Measurements from ENCODE around the gene EPHB1.
"Not testable (repeated sequence)": the region's sequence is repeated elsewhere in the genome, so short reads cannot be mapped to it uniquely, and the experiment has no call there.

EPHB1 gene

DNA sequence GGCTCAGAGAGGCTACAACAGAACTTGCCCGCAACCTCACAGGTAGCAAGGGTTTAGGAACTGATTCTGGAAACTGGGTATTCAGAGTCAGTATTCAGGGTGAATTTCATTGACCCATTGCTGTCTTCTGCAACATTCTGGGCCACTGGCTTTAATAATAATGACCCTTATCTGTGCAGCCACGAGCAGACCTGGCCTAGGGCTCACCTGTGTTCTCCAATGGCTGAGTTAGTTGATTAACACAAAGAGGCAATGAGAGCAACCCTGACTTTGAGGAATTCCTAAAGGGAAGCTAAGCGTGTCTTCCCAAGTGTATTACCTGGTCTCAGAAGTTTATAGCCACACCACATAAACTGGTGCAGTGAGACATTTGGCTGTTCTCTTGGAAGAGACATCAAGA lies 289.9 kb downstream of the EPHB1 start:
- DNase-seq (ENCODE audit: low spot score), result no peak

DNA sequence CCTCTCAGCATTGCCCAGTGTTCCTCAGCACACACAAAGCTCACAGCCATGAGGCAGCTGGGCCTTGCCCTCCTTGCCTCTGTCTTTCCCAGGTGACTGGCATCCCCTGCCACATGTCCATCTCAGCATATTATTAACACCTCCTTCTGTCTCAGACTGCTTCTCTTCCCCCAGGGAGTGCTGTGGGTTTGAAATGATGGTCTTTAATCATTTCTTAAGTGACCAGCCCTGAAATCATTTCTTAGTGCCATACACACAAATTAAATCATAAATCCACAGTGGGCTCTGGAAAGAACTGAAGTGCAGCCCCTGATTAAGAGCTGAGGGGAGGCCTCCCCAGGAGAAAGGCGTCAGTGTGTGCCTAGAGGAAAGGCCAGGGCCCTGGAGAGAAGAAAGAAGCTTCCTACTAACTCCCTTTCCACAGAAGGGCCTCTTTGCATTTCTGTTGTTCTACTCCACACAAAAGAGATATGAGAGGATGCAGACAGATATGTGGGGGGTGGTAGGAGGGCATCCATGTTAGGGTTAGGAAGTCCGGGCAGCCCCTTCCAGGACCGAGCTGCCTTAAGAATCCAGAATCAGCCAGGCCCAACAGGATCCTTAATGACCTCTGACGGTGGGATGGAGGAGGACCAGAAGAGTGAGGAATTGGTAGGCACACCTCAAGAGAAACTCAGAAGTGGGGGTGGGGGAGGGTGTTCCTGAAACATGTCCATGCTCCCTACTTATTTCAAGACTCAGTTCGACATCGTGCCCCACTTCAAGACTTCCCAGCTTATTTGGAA lies 290.8 kb downstream of the EPHB1 start:
- no peak for DNase-seq (ENCODE audit: low spot score)

DNA sequence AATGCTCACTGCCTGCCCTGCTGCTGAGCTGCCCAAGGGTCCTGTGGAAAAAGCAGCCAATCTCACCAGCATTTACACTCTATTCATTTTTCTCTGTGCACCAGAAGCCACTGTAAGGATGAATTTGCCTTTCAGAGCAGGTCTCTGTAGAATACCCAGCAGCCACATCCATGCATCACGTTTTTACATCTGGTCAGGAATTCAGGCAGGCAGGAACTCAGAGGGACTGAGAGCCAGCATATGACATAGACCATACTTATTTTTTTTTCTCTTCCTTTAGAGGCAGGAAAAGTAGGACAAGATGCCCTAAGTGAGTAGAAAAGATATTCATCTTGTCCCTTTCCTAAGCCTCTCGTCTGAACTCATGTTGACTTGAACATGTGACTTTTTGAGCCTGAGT lies 292.7 kb downstream of the EPHB1 start:
- DNase-seq (ENCODE audit: low spot score), result no peak

DNA sequence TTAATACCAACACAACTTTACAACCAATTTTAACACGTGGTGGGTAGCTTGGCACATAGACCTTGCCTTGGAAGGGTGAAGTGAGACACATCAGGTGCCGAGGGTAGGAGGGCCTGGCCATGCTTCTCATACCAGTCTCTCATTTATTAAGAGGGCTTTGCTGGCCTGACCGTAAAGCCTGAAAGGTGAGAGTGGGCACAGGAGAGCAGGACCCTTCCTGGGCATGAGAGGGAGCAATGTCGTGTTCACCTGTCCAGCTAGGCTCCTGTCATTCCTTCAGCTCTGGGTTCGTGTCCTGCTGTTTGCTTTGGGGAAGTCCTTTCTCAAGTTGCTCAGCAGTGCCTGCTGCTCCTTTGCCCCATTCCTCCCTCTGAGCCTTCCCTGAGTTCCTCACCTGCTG lies 294.4 kb downstream of the EPHB1 start:
- no peak for DNase-seq (ENCODE audit: low spot score)

DNA sequence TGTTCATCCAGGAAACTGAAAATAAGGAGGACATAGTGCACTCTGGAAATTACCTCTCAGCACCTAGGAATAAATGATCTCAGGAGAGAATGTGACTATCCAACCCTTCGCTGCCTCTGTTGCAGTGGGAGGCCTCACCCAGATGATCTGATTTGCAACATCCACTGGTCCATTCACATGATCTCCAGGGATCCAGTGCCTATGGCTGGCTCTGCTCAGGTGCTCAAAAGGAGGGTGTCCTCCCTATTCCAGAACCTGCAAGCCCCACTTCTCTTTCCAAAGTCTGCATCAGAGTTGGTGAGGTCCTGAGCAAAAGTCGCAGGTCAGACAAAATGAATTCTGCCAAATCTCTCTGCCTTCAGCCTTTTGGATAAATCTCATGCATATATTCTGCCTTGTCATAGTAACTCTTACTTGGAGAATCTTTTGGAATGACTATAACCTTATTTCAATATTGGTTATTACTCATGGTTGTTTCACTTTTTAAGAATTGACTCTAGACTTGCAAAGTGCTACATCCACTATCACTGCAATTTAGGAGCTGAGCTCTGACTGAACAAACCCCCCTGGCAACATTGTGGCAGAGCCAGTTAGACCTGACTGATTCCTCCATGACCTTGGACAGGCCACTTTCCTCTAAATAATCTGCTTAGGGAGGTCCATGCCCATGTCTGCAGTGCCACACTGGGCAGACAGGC lies 295.1 kb downstream of the EPHB1 start:
- DNase-seq (ENCODE audit: low spot score), result no peak

DNA sequence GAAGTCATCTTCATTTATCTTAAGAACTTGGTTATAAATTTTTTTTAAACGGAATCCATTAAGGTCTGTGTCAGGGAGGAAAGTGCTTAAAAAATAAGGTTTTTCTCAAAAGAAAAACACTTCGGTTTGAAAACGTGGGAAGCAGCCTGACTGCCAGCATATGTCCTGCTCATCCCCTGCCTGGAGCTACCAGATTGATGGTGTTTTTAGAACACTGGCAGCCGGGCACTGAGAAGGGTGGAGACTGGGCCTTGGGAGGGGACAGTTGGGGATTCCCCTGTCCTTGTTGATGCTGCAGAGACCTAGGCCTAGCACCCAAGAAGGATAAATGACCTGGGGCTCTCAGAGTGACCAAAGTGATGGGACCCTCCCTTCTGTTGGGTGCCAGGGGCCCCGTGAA lies 296.9 kb downstream of the EPHB1 start:
- no peak for DNase-seq (ENCODE audit: low spot score)

DNA sequence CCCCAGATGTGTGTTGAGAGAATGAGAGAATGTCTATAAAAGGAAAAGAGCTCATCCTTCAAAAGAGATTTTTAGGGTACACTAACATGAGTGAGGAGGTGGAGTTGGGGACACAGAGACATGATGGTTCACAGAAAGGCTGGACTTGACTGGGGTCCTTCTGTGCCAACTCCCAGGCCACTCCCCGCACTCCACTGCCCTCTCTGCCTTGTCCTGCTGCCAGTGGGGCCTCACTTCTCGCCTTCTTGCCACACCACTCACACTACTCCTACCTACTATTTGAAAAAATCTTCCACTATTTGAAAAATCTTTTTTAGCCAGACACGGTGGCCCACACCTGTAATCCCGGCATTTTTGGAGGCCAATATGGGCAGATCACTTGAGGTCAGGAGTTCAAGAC lies 298.1 kb downstream of the EPHB1 start:
- DNase-seq (ENCODE audit: low spot score), result no peak

DNA sequence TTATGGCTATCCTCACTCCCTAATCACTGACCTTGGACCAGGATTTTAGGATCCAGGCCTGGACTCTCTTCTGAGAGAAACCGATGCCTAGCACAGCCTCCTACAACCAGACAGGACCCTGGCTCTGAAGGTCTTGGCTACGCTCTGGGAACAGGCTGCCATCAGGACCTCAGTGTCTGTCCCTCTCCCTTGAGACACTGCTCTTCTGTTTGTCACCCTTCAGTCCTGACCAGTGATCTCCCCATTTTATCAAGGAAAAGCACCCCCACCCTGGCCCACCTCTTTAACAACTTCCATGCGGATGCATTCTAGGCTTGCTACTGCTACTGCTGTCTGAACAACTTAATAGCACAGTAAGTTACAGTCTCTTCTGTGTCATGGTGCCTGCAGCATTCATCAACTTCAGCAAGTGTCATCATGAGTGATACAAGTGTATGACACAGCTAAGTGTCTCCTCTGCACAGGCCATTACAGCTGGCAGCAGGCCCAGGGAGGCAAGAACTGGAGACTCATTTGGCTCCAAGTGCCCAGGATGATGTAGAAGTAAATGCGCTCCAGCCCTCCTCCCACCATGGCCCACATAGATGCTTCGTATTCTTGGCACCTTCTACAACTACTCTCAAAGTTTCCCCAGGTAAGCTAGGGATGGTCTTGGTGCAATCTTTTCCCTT lies 302.4 kb downstream of the EPHB1 start:
- no peak for DNase-seq (ENCODE audit: low spot score)

DNA sequence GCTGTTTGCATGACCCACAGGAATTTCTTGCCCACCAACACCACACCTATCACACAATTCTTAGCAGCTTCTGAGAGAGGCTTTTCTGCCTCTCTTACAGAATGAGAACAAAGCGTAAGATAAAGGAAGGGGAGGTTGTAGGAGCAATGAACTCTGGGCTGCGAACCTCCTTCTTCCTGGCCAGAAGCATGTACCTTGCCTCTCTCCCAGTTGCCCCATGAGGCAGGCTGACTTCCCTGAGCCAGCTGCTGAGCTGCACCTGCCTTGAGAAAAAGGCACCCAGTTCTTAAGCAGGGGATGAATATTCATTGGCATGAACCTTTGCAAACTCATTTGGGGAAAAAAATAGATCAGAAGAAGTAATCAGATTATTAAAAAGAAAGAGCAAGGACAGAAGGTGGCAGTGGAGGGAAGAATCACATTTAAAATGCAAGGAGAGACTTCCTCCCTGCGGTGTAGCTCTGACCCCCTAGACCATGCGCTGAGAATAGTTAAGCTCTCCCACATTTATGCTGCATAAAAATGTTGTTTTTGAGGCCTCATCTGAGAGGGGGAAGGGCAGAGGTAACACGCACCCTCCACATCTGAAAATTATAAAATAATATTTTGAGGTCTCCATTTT lies 304.8 kb downstream of the EPHB1 start:
- no peak for DNase-seq (ENCODE audit: low spot score)

DNA sequence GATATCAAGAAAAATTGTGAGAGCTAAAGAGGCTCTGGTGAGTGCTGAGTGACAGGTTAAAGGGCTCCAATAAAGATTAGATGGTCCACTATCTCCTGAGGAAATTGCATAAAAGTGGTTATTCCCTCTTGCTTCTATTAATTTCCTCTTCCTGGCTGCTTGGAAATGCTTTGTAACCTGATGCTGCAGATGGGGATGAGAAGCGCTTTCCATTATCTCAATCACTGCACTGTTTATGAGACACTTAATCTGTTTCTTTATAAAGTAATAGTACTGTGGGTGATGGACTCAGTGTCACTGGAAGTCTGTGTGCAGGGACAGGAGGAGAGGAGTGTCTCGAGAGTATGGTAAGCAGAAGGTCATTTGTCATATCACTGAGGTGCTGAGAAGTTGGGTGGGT lies 305.3 kb downstream of the EPHB1 start:
- no peak for DNase-seq (ENCODE audit: low spot score)

DNA sequence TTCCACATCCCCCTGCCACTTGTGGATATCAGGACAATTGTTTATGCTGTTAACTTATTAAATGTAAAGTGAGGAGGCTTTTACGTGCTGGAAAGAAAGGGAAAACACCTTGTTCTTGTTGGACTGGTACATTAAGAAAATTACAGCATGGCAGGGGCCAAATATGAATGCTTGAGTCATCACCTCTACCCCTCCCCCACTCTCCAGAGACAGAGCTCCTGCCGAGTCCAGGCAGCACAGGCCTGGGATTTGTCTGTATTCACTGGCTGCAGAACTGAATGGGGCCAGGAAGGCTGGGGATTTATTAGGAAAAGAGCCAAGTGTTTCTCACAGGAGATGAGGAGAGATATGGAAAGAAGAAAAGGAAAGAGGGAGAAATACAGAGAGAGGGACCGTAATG lies 308.9 kb downstream of the EPHB1 start:
- no peak for DNase-seq (ENCODE audit: low spot score)

DNA sequence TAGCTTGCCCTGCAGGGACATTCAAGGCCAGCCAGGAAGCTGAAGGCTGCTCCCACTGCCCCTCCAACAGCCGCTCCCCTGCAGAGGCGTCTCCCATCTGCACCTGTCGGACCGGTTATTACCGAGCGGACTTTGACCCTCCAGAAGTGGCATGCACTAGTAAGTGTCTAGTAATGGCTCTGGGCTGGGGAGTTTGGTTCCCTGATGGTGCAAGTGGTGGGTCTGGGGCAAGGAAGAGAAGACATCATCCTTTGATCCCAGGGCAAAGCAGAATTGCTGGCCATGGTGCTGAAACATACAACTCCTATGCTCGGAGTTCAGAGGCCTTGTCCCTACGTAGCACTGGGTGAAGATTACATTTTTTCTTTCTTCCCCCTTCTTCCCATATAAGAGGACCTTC lies 311.4 kb downstream of the EPHB1 start:
- no peak for DNase-seq (ENCODE audit: low spot score)

DNA sequence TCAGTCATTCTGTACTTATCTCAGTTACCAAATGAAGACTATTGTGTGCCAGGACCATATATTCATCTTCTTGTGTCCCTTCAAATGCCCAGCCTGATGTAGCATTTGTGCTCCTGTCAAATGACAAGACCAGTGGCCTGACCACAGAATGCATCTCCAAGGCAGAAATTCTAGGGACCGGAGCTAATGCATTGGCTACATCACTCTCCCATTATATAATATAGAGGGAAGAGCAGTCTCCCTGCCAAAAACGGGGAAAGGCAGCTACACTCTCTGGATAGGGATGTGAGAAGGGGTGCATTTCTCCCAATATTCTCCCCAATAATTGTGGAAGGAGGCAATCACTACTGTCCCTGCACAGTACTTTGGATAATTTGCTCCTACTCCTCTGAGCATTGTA lies 312.0 kb downstream of the EPHB1 start:
- DNase-seq (ENCODE audit: low spot score), result no peak

DNA sequence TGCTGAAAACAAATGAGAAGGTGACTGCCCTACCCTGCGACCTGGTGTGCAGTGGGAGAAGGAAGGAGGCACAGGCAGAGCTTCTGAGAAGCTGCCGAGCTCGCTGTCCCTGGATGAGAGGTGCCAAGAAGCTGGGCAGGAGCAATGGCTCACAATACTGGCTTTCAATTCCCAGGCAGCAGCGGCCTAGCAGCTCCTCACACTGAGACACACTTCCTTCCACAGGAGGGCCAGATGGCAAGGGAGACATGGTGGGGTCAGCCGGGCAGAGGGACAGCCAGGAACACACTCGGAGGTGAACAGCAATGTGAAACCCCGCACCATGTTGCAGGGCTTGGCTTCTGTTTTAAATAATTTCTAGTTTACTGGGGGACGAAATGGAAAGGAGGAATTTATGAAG lies 314.6 kb downstream of the EPHB1 start:
- no peak for DNase-seq (ENCODE audit: low spot score)

DNA sequence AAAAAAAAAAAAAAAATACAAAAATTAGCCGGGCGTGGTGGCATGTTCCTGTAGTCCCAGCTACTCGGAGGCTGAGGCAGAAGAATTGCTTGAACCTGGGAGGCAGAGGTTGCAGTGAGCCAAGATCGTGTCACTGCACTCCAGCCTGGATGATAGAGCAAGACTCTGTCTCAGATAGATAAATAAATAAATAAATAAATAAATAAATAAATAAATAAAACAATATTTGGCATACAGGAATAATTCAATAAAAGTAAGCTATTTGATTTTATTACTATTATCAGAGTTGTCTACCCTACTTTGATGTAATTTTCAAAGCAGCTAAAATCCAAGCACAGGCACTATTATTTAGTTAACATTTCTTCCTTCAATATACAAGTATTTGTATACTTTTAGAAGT lies 319.5 kb downstream of the EPHB1 start:
- not testable (repeated sequence) for DNase-seq (ENCODE audit: low spot score)

DNA sequence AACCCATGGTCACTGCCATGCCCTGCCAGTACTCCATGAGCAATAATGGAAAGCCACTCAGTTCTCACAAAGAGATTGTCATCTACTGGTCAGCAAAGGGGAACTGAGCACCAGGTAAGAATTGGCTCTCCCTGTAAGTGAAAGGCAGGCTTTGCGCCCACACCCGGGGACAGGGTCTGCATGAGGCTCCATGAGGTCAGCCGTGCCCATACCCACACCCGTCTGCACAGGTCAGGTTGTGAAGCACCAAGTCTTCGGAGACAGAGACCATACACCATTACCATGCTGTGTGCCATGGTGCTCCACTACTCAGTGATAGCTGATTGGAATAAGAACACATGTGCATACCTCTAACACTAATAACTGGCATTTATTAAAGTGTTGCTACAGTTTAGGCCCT lies 322.9 kb downstream of the EPHB1 start:
- no peak for DNase-seq (ENCODE audit: low spot score)

DNA sequence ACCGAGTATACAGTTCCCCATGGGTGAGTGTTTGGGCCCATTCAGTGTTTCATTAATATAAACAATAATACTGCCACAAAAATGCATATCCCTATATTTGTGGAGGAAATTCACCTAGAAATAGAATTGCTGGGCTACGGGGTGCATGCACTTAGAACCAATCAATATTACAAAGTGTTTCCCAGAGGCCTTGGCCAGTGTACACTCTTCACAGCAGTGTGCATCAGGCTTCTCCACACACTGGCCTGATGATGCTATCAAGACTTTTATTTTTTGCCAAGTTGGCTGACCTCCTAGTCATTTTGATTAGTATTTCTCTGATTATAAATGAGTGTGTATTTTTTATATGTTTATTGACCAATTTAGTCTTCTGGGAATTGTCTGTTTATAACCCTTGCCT lies 323.7 kb downstream of the EPHB1 start:
- no peak for DNase-seq (ENCODE audit: low spot score)

DNA sequence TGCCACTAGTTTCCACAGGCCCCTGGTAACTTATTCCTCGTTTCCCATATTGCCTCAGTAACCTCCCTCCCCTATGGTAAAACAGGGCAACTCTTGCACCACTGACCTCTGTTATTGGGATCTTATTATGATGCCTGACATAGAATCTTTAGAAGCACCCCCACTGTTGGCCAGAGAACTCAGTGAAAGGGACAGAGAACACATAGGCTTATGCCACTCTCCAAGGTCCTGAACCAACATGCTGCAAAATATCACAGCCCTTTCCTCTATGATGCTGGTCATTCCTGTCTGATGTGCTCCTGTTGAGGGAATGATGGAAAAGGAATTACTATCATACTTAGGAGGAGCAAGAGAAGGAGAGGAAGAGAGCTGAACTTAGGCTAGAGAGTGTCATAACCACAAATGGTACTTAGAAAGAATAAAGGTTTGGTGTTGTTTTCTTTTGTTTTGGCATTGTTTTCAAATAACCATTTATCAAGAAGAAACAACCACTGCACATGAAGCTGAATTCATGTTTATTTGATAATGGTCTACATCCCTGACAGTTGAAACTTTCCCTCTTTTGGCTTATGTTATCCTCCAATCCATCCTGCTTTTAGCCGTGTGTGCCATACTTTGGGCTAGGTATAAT lies 330.2 kb downstream of the EPHB1 start:
- no peak for DNase-seq (ENCODE audit: low spot score)

DNA sequence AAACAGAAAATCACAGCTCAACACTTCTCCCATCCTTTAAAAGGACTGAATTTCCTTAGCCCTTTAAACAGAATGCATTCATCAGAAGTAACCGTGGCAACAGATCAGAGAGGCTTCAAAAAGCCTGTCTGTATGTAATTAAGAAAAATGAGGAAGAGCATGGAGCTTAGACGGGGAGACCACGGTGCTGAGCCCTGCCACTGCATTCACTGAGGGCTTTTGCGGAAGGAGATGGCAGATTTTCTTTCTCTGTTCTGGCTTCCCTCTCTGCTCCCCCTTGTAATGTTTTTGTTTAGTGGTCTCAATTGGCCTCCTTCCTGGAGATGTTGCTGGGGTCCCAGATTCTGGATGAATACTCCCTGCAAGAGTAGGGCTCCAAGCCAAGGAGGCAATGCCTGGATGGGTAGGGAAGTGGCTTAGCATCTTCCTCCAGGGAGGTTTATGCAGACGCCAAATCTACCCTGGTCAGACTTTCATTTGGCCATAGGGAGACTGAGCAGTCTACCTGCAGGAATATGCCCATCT lies 332.9 kb downstream of the EPHB1 start:
- DNase-seq (ENCODE audit: low spot score), result no peak

DNA sequence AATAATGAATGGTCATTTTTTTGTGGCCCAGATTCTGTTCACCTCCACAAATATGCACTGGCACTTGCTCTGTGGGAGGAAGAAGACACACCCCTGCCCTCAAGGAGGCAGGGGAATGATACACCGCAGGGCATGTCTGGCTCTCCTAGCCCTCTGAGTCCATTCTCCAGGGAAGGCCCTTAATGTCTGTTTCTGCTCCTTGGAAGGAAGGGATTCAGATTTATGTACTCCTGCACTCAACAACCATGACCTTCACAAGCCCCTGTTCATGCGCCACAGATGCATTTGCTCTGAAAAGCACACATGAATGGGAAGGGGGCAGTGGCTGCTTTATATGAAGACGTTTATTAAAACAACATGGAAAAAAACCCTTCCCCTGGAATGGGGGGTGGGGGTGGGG lies 333.8 kb downstream of the EPHB1 start:
- no peak for DNase-seq (ENCODE audit: low spot score)

DNA sequence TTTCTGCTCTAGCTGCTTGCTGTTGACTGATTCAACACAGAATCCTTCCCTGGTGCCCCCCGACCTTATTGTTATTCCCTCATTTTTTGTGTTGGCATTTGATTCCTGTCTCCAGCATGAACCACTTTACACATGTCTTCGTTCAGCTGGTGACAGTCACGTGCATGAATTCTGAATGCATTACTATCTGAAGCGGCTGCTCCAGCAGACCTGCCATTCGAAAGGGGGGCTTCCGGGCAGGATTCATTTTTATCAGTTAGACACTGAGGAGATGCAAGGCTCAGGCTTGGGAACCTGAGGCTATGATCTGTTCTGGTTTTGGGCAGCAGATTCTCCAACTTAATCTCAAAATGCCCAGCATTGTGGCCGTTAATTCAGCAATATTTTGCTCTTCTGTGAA lies 336.2 kb downstream of the EPHB1 start:
- no peak for DNase-seq (ENCODE audit: low spot score)
